ENCODE data around the gene TPT1. TPM values are rescaled to one million over a fixed set of nuclear protein-coding genes. Genes with fewer than 3 reads are reported as not detected.

The TPT1 gene
- total and polyA plus RNA-seq, 4 donors, result 2,791 to 8,629 (median 4,381) TPM

DNA sequence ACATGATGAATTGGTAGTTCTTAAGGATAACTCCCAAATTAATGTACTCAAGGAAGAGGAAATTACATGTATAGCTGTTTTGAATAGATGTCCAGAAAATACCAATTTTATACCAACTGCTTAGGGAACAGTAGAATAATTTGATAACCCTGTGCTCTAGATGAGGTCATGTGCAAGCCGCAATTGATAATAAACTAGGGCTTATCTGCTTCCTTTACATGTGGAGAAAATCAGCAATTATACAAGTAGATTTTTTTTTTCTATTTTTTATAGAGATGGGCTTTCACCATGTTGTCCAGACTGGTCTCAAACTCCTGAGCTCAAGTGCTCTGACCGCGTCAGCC, 9.3 kb downstream of the TPT1 start:
- Histone ChIP-seq H3K36me3 (ENCODE audit: control insufficient read depth in 4 of 4, insufficient read depth in 4 of 4, low read length in 4 of 4) (peaks cover 10 to 20% (median 14%) of the 10 kb centered on the region in 4 donors), H3K27ac (ENCODE audit: low read depth in 1 of 2, low read length in 1 of 2) (peak overlapping the region in 1 of 2 donors; percentile 59), H3K4me1 (ENCODE audit: control insufficient read depth in 5 of 5, insufficient read depth in 5 of 5, low read length in 5 of 5) (peaks cover 0 to 51% (median 13%) of the 10 kb centered on the region in 5 donors), H3K4me3 (no peak overlapping the region), H3K27me3 (ENCODE audit: control insufficient read depth in 3 of 3, insufficient read depth in 3 of 3, low read length in 2 of 3) (no peaks in the 10 kb centered on the region), H3K9me3 (ENCODE audit: control insufficient read depth in 4 of 4, insufficient read depth in 3 of 4, low read length in 3 of 4) (no peaks in the 10 kb centered on the region), H3K9ac (ENCODE audit: insufficient read depth in 1 of 2, low read length in 2 of 2) (no peak overlapping the region)
- 72 to 86% methylated on average over 3 of the region's 3 CpGs for WGBS, 2 donors
- DNase-seq (no peak), ATAC-seq (ENCODE audit: insufficient read depth, low FRiP score) (no peak)
- TF ChIP-seq, protein P1, sequence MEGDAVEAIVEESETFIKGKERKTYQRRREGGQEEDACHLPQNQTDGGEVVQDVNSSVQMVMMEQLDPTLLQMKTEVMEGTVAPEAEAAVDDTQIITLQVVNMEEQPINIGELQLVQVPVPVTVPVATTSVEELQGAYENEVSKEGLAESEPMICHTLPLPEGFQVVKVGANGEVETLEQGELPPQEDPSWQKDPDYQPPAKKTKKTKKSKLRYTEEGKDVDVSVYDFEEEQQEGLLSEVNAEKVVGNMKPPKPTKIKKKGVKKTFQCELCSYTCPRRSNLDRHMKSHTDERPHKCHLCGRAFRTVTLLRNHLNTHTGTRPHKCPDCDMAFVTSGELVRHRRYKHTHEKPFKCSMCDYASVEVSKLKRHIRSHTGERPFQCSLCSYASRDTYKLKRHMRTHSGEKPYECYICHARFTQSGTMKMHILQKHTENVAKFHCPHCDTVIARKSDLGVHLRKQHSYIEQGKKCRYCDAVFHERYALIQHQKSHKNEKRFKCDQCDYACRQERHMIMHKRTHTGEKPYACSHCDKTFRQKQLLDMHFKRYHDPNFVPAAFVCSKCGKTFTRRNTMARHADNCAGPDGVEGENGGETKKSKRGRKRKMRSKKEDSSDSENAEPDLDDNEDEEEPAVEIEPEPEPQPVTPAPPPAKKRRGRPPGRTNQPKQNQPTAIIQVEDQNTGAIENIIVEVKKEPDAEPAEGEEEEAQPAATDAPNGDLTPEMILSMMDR (IDR thresholded peaks at IDR 0.05; ENCODE audit: control extremely low read depth, extremely low read depth), result no peak

DNA sequence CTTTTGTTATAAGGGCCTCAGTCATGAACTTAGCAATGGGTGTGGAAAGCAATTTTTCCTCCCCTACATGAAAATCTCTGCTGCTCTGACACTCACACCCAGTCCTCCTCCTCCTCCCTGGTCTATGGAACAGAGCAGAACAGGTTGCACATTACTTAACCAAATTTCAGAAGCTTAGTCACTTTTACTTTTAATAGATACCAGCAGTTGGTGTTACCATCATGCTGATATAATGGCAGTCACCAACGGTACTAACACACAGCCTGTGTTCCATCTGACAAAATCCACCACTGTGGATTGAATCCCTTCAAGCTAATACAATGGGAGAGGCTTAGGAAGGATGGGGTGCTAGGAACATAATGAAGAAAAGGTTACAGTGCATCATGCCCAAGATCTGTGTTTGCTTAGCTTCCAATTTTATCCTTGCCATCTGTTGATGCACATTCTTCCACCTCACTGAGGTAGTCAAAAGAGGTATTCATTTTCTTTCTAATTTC, 9.8 kb downstream of the TPT1 start:
- H3K27ac ChIP-seq (ENCODE audit: low read depth in 1 of 2, low read length in 1 of 2), result no peak overlapping the region
- H3K4me1 ChIP-seq (ENCODE audit: control insufficient read depth in 5 of 5, insufficient read depth in 5 of 5, low read length in 5 of 5), result peaks cover 0 to 46% (median 13%) of the 10 kb centered on the region in 5 donors
- ATAC-seq (ENCODE audit: insufficient read depth, low FRiP score) (no peak), DNase-seq (no peak)
- H3K9me3 ChIP-seq (ENCODE audit: control insufficient read depth in 4 of 4, insufficient read depth in 3 of 4, low read length in 3 of 4), result no peaks in the 10 kb centered on the region
- H3K4me3 ChIP-seq, result no peak overlapping the region
- peaks cover 8 to 15% (median 9%) of the 10 kb centered on the region in 4 donors for H3K36me3 ChIP-seq (ENCODE audit: control insufficient read depth in 4 of 4, insufficient read depth in 4 of 4, low read length in 4 of 4)
- WGBS, 2 donors, result 67 to 74% methylated on average over 1 of the region's 1 CpG
- no peak overlapping the region for H3K9ac ChIP-seq (ENCODE audit: insufficient read depth in 1 of 2, low read length in 2 of 2)
- no peaks in the 10 kb centered on the region for H3K27me3 ChIP-seq (ENCODE audit: control insufficient read depth in 3 of 3, insufficient read depth in 3 of 3, low read length in 2 of 3)
- TF ChIP-seq, protein P1 (IDR thresholded peaks at IDR 0.05; ENCODE audit: control extremely low read depth, extremely low read depth), result no peak

DNA sequence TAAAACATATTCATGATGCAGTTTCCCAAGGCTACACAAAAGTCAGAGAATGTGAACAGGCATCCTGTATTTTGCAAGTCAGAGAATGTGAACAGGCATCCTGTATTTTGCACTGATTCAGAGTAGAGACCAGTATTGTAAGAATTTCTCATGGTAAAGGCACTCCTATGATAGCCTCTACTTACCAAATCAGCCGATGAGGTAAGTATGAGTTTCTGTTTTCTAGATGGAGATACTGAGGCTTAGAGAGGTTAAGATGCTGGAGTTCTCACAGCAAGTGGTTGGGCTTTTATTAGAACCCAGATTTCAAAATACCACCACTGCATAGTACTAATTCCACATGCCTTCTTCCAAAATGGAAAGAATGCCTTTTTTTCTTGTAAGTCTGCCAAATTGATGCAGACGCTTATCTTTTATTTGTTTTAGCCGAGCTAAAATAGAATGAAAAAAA, 12.3 kb downstream of the TPT1 start:
- TF ChIP-seq, protein P1 (IDR thresholded peaks at IDR 0.05; ENCODE audit: control extremely low read depth, extremely low read depth), result no peak
- Histone ChIP-seq H3K27ac (ENCODE audit: low read depth in 1 of 2, low read length in 1 of 2) (no peak overlapping the region), H3K4me1 (ENCODE audit: control insufficient read depth in 5 of 5, insufficient read depth in 5 of 5, low read length in 5 of 5) (peaks cover 0 to 28% (median 13%) of the 10 kb centered on the region in 5 donors), H3K36me3 (ENCODE audit: control insufficient read depth in 4 of 4, insufficient read depth in 4 of 4, low read length in 4 of 4) (no peaks in the 10 kb centered on the region), H3K9ac (ENCODE audit: insufficient read depth in 1 of 2, low read length in 2 of 2) (no peak overlapping the region), H3K4me3 (no peak overlapping the region), H3K27me3 (ENCODE audit: control insufficient read depth in 3 of 3, insufficient read depth in 3 of 3, low read length in 2 of 3) (no peaks in the 10 kb centered on the region), H3K9me3 (ENCODE audit: control insufficient read depth in 4 of 4, insufficient read depth in 3 of 4, low read length in 3 of 4) (no peaks in the 10 kb centered on the region)
- ATAC-seq (ENCODE audit: insufficient read depth, low FRiP score) (no peak), DNase-seq (peak in 2 of 3 donors; percentile 77 to 81)
- WGBS, 2 donors, result 38 to 47% methylated on average over 3 of the region's 3 CpGs

Measured in lung (tissue), 12 donors.